GM12891 (cell line): Measurements from ENCODE around the gene SATB2.

ENCODE experiments used
- DNase-seq: peaks from one replicate; pipeline ENCODE4 v3.0.0; 2011; ENCODE audit warnings: low spot score; ENCODE audit not compliant: insufficient read length
- FAIRE-seq: peaks from 2 replicates; lab custom pipeline; 2011; peaks lifted over from hg19 to GRCh38; lab: Jason Lieb, UNC
- PAX5 ChIP-seq: IDR thresholded peaks from 2 replicates; pipeline ENCODE4 v1.6.1; 2011; ENCODE audit warnings: low read length, moderate library complexity, mild to moderate bottlenecking; ENCODE audit not compliant: insufficient read depth, severe bottlenecking
- POLR2A ChIP-seq: IDR thresholded peaks from 2 replicates; pipeline ENCODE4 v1.6.1; 2011; ENCODE audit warnings: low read depth, low read length, control low read depth
- POLR2AphosphoS5 ChIP-seq: IDR thresholded peaks from 2 replicates; pipeline ENCODE4 v1.6.1; 2011; ENCODE audit warnings: low read depth, low read length, control low read depth
- POU2F2 ChIP-seq: IDR thresholded peaks from 2 replicates; pipeline ENCODE4 v1.6.1; 2011; ENCODE audit warnings: low read depth, mild to moderate bottlenecking, control low read depth, low read length, moderate library complexity
- SPI1 ChIP-seq: IDR thresholded peaks from 2 replicates; pipeline ENCODE4 v1.6.1; 2011; ENCODE audit warnings: low read depth, low read length, control low read depth
- TAF1 ChIP-seq: IDR thresholded peaks from 2 replicates; pipeline ENCODE4 v1.6.1; 2011; ENCODE audit warnings: low read depth, low read length, control low read depth

Gene SATB2

GRCh38 chr2:199384043-199384442, 73.7 kb downstream of the SATB2 start:
- no peak for DNase-seq
- FAIRE-seq: no peak
- no peak for TF ChIP-seq POLR2A
- no peak for TF ChIP-seq SPI1
- TF ChIP-seq TAF1: no peak
- no peak for TF ChIP-seq PAX5
- TF ChIP-seq POU2F2: no peak
- no peak for TF ChIP-seq POLR2AphosphoS5

- DNase-seq: no peak
- no peak for FAIRE-seq
Observed at GRCh38 chr2:199383021-199383420, 74.7 kb downstream of the SATB2 start.

GRCh38 chr2:199382091-199382490, 75.6 kb downstream of the SATB2 start:
- FAIRE-seq: no peak
- TF ChIP-seq POU2F2: no peak
- TF ChIP-seq TAF1: no peak
- TF ChIP-seq PAX5: no peak
- no peak for TF ChIP-seq POLR2AphosphoS5
- no peak for TF ChIP-seq POLR2A
- TF ChIP-seq SPI1: no peak

More at GRCh38 chr2:199383021-199383420, 74.7 kb downstream of the SATB2 start:
- no peak for TF ChIP-seq PAX5
- no peak for TF ChIP-seq POLR2AphosphoS5
- TF ChIP-seq POLR2A: no peak
- no peak for TF ChIP-seq SPI1
- TF ChIP-seq TAF1: no peak
- TF ChIP-seq POU2F2: no peak

GRCh38 chr2:199381531-199381930, 76.2 kb downstream of the SATB2 start:
- no peak for DNase-seq
- TF ChIP-seq POLR2A: no peak
- TF ChIP-seq TAF1: no peak
- no peak for TF ChIP-seq POU2F2
- no peak for TF ChIP-seq POLR2AphosphoS5
- TF ChIP-seq SPI1: no peak
- no peak for TF ChIP-seq PAX5

More at GRCh38 chr2:199382091-199382490, 75.6 kb downstream of the SATB2 start:
- no peak for DNase-seq

GRCh38 chr2:199378948-199379650, 78.6 kb downstream of the SATB2 start:
- DNase-seq (no peak), FAIRE-seq (no peak)
- TF ChIP-seq SPI1 (no peak), POU2F2 (no peak), POLR2AphosphoS5 (no peak), POLR2A (no peak), TAF1 (no peak), PAX5 (no peak)

More at GRCh38 chr2:199381531-199381930, 76.2 kb downstream of the SATB2 start:
- no peak for FAIRE-seq

- TF ChIP-seq POU2F2 (no peak), POLR2AphosphoS5 (no peak), PAX5 (no peak), TAF1 (no peak), POLR2A (no peak), SPI1 (no peak)
- FAIRE-seq (no peak), DNase-seq (no peak)
Observed at GRCh38 chr2:199370150-199370780, 87.5 kb downstream of the SATB2 start.

- FAIRE-seq (no peak), DNase-seq (no peak)
- TF ChIP-seq SPI1: no peak
Observed at GRCh38 chr2:199366406-199366805, 91.3 kb downstream of the SATB2 start.

GRCh38 chr2:199364153-199364552, 93.6 kb downstream of the SATB2 start:
- FAIRE-seq (no peak), DNase-seq (no peak)
- TF ChIP-seq TAF1 (no peak), POLR2AphosphoS5 (no peak), POU2F2 (no peak), PAX5 (no peak), POLR2A (no peak), SPI1 (no peak)

GRCh38 chr2:199356412-199356811, 101.3 kb downstream of the SATB2 start:
- FAIRE-seq (no peak), DNase-seq (no peak)
- TF ChIP-seq SPI1: no peak
- TF ChIP-seq POLR2AphosphoS5: no peak
- TF ChIP-seq TAF1: no peak
- no peak for TF ChIP-seq PAX5
- no peak for TF ChIP-seq POLR2A
- no peak for TF ChIP-seq POU2F2

- no peak for FAIRE-seq
- TF ChIP-seq TAF1 (no peak), SPI1 (no peak), POU2F2 (no peak), PAX5 (no peak), POLR2AphosphoS5 (no peak), POLR2A (no peak)
Observed at GRCh38 chr2:199348871-199349270, 108.9 kb downstream of the SATB2 start.

More at GRCh38 chr2:199348871-199349270, 108.9 kb downstream of the SATB2 start:
- no peak for DNase-seq
